Measurements from ENCODE around the gene VCP. TPM values are rescaled to one million over a fixed set of nuclear protein-coding genes. Genes with fewer than 3 reads are reported as not detected.
"Not testable (repeated sequence)": the region's sequence is repeated elsewhere in the genome, so short reads cannot be mapped to it uniquely, and the experiment has no call there.

VCP gene
- total and polyA plus RNA-seq, 5 donors from 2014 or later: 205 to 260 (median 242) TPM

GRCh38 chr9:35023443-35023842 is 49.0 kb downstream of the VCP start:
- H3K36me3 Mint-ChIP-seq: peaks cover 37% of the 10 kb centered on the region
- ATAC-seq (ENCODE audit: low read depth in 2 of 2); H3K36me3 ChIP-seq (ENCODE audit: control insufficient read depth, insufficient read depth, low read length); H3K27ac ChIP-seq (ENCODE audit: insufficient read depth, low read length, poor library complexity, severe bottlenecking); H3K9me3 ChIP-seq (ENCODE audit: control insufficient read depth in 2 of 2, low read length in 2 of 2); H3K4me3 Mint-ChIP-seq; H3K9me3 Mint-ChIP-seq; H3K4me3 ChIP-seq (ENCODE audit: low read depth, low read length); H3K27me3 ChIP-seq (ENCODE audit: control insufficient read depth, insufficient read depth, low read length); H3K4me1 ChIP-seq (ENCODE audit: control insufficient read depth, insufficient read depth, low read length, poor library complexity, severe bottlenecking); H3K27me3 Mint-ChIP-seq: not testable (repeated sequence)
- peak in 1 of 3 donors; percentile 30 for DNase-seq
- H3K4me1 Mint-ChIP-seq: peaks cover 7 to 21% (median 11%) of the 10 kb centered on the region in 4 donors
- peak overlapping the region in 1 of 3 donors; percentile 62 for H3K27ac Mint-ChIP-seq

- H3K36me3 Mint-ChIP-seq: peaks cover 35% of the 10 kb centered on the region
- DNase-seq (no peak), ATAC-seq (ENCODE audit: low read depth in 2 of 2) (no peak)
- peaks cover 0 to 8% of the 10 kb centered on the region in 2 experiments for H3K9me3 ChIP-seq (ENCODE audit: control insufficient read depth in 2 of 2, low read length in 2 of 2)
- no peaks in the 10 kb centered on the region for H3K4me1 ChIP-seq (ENCODE audit: control insufficient read depth, insufficient read depth, low read length, poor library complexity, severe bottlenecking)
- H3K27ac Mint-ChIP-seq: no peak overlapping the region
- H3K4me3 ChIP-seq (ENCODE audit: low read depth, low read length): no peak overlapping the region
- no peak overlapping the region for H3K4me3 Mint-ChIP-seq
- peaks cover 0 to 14% (median 5%) of the 10 kb centered on the region in 4 donors for H3K4me1 Mint-ChIP-seq
- H3K27ac ChIP-seq (ENCODE audit: insufficient read depth, low read length, poor library complexity, severe bottlenecking): no peak overlapping the region
- H3K27me3 ChIP-seq (ENCODE audit: control insufficient read depth, insufficient read depth, low read length): no peaks in the 10 kb centered on the region
- H3K27me3 Mint-ChIP-seq: no peaks in the 10 kb centered on the region
- H3K36me3 ChIP-seq (ENCODE audit: control insufficient read depth, insufficient read depth, low read length): peaks cover 4% of the 10 kb centered on the region
- H3K9me3 Mint-ChIP-seq: peaks cover 0 to 11% (median 7%) of the 10 kb centered on the region in 7 donors
Measured at GRCh38 chr9:35014517-35014916, 57.9 kb downstream of the VCP start.

- H3K36me3 Mint-ChIP-seq: peaks cover 53% of the 10 kb centered on the region
- H3K4me1 Mint-ChIP-seq: peaks cover 0 to 14% (median 5%) of the 10 kb centered on the region in 4 donors
- peaks cover 0 to 11% (median 7%) of the 10 kb centered on the region in 7 donors for H3K9me3 Mint-ChIP-seq
- Histone ChIP-seq H3K4me3 (ENCODE audit: low read depth, low read length) (no peak overlapping the region), H3K4me1 (ENCODE audit: control insufficient read depth, insufficient read depth, low read length, poor library complexity, severe bottlenecking) (no peaks in the 10 kb centered on the region), H3K27ac (ENCODE audit: insufficient read depth, low read length, poor library complexity, severe bottlenecking) (no peak overlapping the region), H3K36me3 (ENCODE audit: control insufficient read depth, insufficient read depth, low read length) (peaks cover 4% of the 10 kb centered on the region), H3K27me3 (ENCODE audit: control insufficient read depth, insufficient read depth, low read length) (no peaks in the 10 kb centered on the region), H3K9me3 (ENCODE audit: control insufficient read depth in 2 of 2, low read length in 2 of 2) (peaks cover 0 to 8% of the 10 kb centered on the region in 2 experiments)
- H3K27me3 Mint-ChIP-seq: no peaks in the 10 kb centered on the region
- no peak overlapping the region for H3K4me3 Mint-ChIP-seq
- DNase-seq (no peak), ATAC-seq (ENCODE audit: low read depth in 2 of 2) (no peak)
- peak overlapping the region in 1 of 3 donors; percentile 53 for H3K27ac Mint-ChIP-seq
Measured at GRCh38 chr9:35010351-35010958, 62.0 kb downstream of the VCP start.

Other genes starting within 250 kb of the VCP start
- not detected for gene PHF24, start 114.3 kb downstream of the VCP start, total RNA-seq
- not detected for gene PHF24, start 114.3 kb downstream of the VCP start, polyA plus RNA-seq
- 2.1 TPM for gene DNAJB5, start 82.9 kb downstream of the VCP start, total RNA-seq
- 1 to 10 TPM in 3 of 4 donors, under 1 TPM in 1; 0.42 to 2.7 (median 1.9) TPM for gene DNAJB5, start 82.9 kb downstream of the VCP start, polyA plus RNA-seq
- 23.7 TPM for gene FANCG, start 7.3 kb upstream of the VCP start, total RNA-seq
- 10 to 100 TPM in 2 of 4 donors, 1 to 10 TPM in 2; 8.6 to 12.8 (median 9.6) TPM for gene FANCG, start 7.3 kb upstream of the VCP start, polyA plus RNA-seq
- 18.3 TPM for gene PIGO, start 24.0 kb upstream of the VCP start, total RNA-seq
- 10 to 100 TPM; 22.0 to 31.5 (median 26.4) TPM for gene PIGO, start 24.0 kb upstream of the VCP start, polyA plus RNA-seq
- gene STOML2, start 30.5 kb upstream of the VCP start, total RNA-seq: 35.7 TPM
- 100 to 1,000 TPM in 1 of 4 donors, 10 to 100 TPM in 3; 87.6 to 107 (median 93.7) TPM for gene STOML2, start 30.5 kb upstream of the VCP start, polyA plus RNA-seq
- gene ATOSB, start 43.2 kb upstream of the VCP start, total RNA-seq: 7.2 TPM
- gene ATOSB, start 43.2 kb upstream of the VCP start, polyA plus RNA-seq: 1 to 10 TPM; 2.1 to 5.1 (median 3.5) TPM
- 0.96 TPM for gene UNC13B, start 89.4 kb upstream of the VCP start, total RNA-seq
- gene UNC13B, start 89.4 kb upstream of the VCP start, polyA plus RNA-seq: under 1 TPM in 2 of 4 donors, not detected in 2; 0.14 to 0.20 TPM